ENCODE results near the gene E2F4.
A peak's percentile ranks its signal among the peaks of the same experiment; 100 is the strongest.

E2F4 gene

GRCh38 chr16:67238806-67239470, 47.0 kb downstream of the E2F4 start:
- DNase-seq = no peak

DNA sequence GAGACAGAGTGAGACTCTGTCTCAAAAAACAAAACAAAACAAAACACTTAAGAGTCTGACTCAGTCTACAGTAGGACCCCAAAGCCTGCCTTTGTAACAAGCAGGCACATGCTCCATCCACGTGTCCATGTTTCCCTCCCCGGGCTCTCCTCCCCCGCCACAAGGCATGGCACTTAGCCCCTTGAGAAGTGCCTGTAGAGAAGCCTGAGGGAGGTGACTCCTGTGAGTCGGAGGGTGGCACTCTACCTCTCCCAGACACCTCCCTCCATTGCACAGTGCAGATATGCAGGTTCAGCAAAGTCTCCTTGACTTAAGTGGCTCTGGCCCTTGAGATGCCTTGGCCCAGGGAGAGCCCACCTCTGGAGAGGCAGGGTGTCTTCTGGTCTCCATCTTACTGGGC, 48.6 kb downstream of the E2F4 start:
- DNase-seq = no peak

DNA sequence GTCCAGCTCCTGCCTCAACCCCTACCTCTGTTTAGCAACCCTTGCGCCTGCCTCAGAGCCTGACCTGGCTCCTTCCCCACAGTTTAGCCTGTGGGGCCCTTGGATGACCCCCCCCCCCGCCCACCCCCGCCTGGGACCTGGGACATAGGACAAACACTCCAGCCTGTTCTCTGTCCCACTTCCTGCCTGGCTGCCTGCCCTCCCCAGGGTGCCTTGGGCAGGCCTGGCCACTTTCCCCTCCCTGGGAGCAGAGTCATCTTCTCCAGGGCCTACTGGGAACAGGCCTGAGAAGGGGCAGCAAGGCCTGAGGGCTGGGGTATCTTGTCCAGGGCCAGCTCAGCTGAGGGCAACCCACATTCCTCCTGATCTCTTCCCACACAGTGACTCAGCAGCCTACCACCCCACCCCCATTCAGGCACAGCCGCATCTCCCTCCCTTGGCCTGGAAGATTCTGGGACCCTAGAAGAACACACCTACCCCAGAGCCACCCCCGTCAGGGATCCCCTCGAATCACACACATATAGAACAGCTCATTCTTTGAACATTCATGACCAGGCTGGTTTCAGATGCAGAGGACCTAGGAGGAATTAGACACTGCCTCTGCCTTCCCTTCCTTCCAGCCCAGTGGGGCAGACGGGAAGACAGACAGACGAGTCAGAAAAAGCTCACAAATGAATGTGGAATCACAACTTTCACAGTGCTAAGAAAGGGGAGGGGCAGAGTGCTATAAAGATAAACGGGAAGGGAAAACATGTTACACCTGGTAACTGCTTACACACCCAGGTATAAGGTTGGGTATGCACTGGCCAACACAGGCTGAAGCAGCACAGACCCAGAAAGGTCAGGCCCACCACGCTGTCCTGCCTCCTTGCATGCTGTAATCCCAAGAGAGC, 49.3 kb downstream of the E2F4 start:
- DNase-seq = no peak

DNA sequence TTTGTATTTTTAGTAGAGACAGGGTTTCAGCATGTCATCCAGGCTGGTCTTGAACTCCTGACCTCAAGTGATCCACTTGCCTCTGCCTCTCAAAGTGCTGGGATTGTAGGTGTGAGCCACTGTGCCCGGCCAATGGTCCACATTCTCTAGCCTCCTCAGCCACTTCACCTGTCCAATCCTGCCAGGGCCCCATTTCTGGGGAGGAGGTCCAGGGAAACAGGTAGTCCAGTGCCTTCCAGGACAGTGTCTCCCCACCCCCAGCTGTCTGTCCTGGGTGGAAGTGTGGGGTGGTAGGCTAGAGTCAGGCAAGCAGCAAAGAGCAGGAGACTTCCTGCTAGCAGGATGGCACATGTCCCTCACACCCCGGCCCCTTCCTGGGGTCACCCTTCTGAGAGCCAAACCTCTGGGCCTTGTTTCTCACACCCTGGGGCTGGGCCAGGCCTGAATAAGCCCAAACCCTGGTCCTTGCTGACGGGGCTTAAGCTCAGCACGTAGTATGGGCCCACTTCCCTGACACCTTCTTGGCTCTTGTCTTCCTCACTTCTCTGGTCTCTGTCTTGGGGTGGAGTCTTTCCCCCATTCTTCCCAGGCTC, 50.3 kb downstream of the E2F4 start:
- no peak for DNase-seq

GRCh38 chr16:67243481-67243880, 51.5 kb downstream of the E2F4 start:
- no peak for DNase-seq

- DNase-seq = peak; percentile 86
Measured at GRCh38 chr16:67244387-67245185, 52.6 kb downstream of the E2F4 start.

- DNase-seq = no peak
Measured at GRCh38 chr16:67245186-67245585, 53.2 kb downstream of the E2F4 start.

GRCh38 chr16:67245674-67246080, 53.7 kb downstream of the E2F4 start:
- no peak for DNase-seq

DNA sequence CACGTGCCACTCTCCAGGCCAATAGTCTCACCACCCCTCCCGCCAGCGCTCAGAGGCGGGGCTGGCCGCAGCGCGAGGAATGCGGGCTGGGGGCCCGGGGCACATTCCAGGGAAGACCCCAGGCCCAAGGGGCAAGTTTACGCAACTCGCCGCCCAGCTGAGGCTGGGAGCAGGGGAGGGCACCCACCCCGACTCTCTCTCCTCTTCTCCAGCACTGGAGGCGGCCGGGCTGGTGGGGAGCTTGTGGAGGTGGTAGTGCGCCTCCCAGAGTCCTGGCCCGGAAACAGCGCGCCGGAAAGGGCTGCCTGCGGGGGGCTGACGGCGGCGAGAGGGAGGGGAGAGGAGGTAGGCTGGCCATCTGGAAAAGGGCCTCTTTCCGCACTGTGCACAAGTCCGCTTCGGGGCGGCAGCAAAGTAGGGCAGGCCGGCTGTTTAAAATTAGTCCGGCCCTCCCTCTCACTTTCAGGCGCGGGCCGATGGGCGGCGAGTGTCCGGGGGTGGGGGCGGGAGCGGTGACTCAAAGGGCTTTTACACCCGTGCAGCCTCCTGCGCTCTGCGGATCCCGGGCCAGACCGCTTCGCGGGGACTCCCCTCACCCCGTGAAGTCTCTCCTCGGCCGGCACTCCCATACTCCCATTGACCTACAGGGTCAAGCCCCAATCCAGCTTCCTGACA, 54.3 kb downstream of the E2F4 start:
- peak; percentile 35 for DNase-seq

- no peak for DNase-seq
Measured at GRCh38 chr16:67246756-67247191, 54.8 kb downstream of the E2F4 start.

- DNase-seq = peak; percentile 95
Measured at GRCh38 chr16:67247192-67248072, 55.5 kb downstream of the E2F4 start, which contains the start of gene FHOD1. Gene FHOD1 (minus strand): TSS chr16:67247481. CDS start chr16:67247410, 71 bp downstream.

DNA sequence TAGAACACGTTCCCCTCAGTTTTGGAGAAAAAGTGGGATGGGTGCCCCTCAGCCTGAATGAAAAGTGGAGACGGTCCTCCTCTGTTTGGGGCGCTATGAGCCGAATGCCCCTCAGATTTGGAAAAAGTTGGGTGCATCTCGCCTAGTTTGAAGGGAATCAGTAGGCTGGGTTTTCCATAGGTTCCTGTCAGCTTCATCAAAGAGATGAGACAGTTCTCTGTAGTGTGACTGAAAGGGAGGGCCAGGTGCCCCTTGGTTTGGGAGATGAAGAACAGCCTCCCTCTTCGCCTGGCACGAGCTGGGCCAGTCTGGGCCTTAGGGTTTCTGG, 56.1 kb downstream of the E2F4 start:
- no peak for DNase-seq

Data from CD4-positive, alpha-beta T cell treated with Interferon gamma for 1 hour (primary cell).